Dedifferentiated amniotic fluid mesenchymal stem cell (primary cell): Measurements from ENCODE around the gene DUSP16.

Source experiments
- DNase-seq: peaks from one replicate; pipeline ENCODE4 v3.0.0-alpha.2; 2016; ENCODE audit errors: extremely low spot score

Gene DUSP16

GRCh38 chr12:12549426-12549825 is 13.2 kb downstream of the DUSP16 start:
- no peak for DNase-seq

GRCh38 chr12:12548713-12549112 is 13.9 kb downstream of the DUSP16 start:
- no peak for DNase-seq

- DNase-seq = no peak
These were observed 16.3 kb downstream of the DUSP16 start for GRCh38 chr12:12546314-12546772.

GRCh38 chr12:12543959-12544358 is 18.7 kb downstream of the DUSP16 start:
- no peak for DNase-seq

GRCh38 chr12:12542964-12543363 is 19.7 kb downstream of the DUSP16 start:
- no peak for DNase-seq

- DNase-seq = no peak
These were observed 20.4 kb downstream of the DUSP16 start for GRCh38 chr12:12542286-12542685.

GRCh38 chr12:12541782-12542181 is 20.9 kb downstream of the DUSP16 start:
- no peak for DNase-seq

GRCh38 chr12:12540261-12541013 is 22.2 kb downstream of the DUSP16 start:
- no peak for DNase-seq

- DNase-seq = no peak
These were observed 23.4 kb downstream of the DUSP16 start for GRCh38 chr12:12539028-12539810.

- no peak for DNase-seq
These were observed 24.1 kb downstream of the DUSP16 start for GRCh38 chr12:12538535-12538934.

GRCh38 chr12:12537421-12537820 is 25.2 kb downstream of the DUSP16 start:
- DNase-seq = no peak

- no peak for DNase-seq
These were observed 27.7 kb downstream of the DUSP16 start for GRCh38 chr12:12534975-12535374.

- DNase-seq = no peak
These were observed 28.3 kb downstream of the DUSP16 start for GRCh38 chr12:12534166-12534866.

- DNase-seq = no peak
These were observed 29.3 kb downstream of the DUSP16 start for GRCh38 chr12:12533238-12533829.

GRCh38 chr12:12531194-12531593 is 31.5 kb downstream of the DUSP16 start:
- DNase-seq = no peak

- no peak for DNase-seq
These were observed 32.8 kb downstream of the DUSP16 start for GRCh38 chr12:12529783-12530421.

- DNase-seq = no peak
These were observed 34.0 kb downstream of the DUSP16 start for GRCh38 chr12:12528361-12529270.

- no peak for DNase-seq
These were observed 34.8 kb downstream of the DUSP16 start for GRCh38 chr12:12527820-12528296.

- no peak for DNase-seq
These were observed 38.5 kb downstream of the DUSP16 start for GRCh38 chr12:12524128-12524527.

- DNase-seq = no peak
These were observed 39.4 kb downstream of the DUSP16 start for GRCh38 chr12:12523229-12523628.
